Gastrocnemius medialis (tissue), 4 donors: ENCODE measurements around the gene SFXN1. TPM values are rescaled to one million over a fixed set of nuclear protein-coding genes. Genes with fewer than 3 reads are reported as not detected.

Source experiments
- ATAC-seq, 2 donors: fragments of 150-250 bp; one replicate each; pipeline ENCODE4 v1.9.1; 2016
- DNase-seq, 2 donors: peaks; one replicate each; pipeline ENCODE4 v3.0.0-alpha.2; 2019
- H3K27ac ChIP-seq, 4 donors: fragments of 200-600 bp; sonication (generic); 1 replicate in 1 of 4; 2 replicates in 3 of 4; pipeline ENCODE4 v1.5.1; 2016 to 2018; ENCODE audit warnings: mild to moderate bottlenecking in 2 of 4, moderate library complexity in 1 of 4
- H3K27me3 ChIP-seq, 3 donors: fragments of 200-600 bp; sonication (generic) in 2 of 3; 1 replicate in 1 of 3; 2 replicates in 2 of 3; pipeline versions ENCODE4 v1.5.1 to v1.6.0; 2016 to 2019; ENCODE audit warnings: mild to moderate bottlenecking in 1 of 3, moderate library complexity in 1 of 3
- H3K36me3 ChIP-seq, 2 donors: fragments of 200-600 bp; sonication (generic) in 1 of 2; one replicate each; pipeline ENCODE4 v1.5.1; 2017 to 2018
- H3K4me1 ChIP-seq, 2 donors: fragments of 200-600 bp; sonication (generic) in 1 of 2; one replicate each; pipeline ENCODE4 v1.5.1; 2016 to 2017; ENCODE audit warnings: mild to moderate bottlenecking in 2 of 2
- H3K4me3 ChIP-seq, 4 donors: fragments of 200-600 bp; sonication (generic) in 3 of 4; 1 replicate in 1 of 4; 2 replicates in 3 of 4; pipeline ENCODE4 v1.5.1; 2016 to 2019; ENCODE audit warnings: mild to moderate bottlenecking in 2 of 4
- H3K9me3 ChIP-seq, 3 donors: fragments of 200-600 bp; sonication (generic) in 2 of 3; 1 replicate in 1 of 3; 2 replicates in 2 of 3; pipeline ENCODE4 v1.5.1; 2016 to 2019
- CTCF ChIP-seq, 5 experiments: fragments of 450-650 bp in 3 of 5; fragments of 200-600 bp in 2 of 5; sonication (generic) in 2 of 5; IDR thresholded peaks in 4 of 5; conservative IDR thresholded peaks in 1 of 5; 1 replicate in 4 of 5; 2 replicates in 1 of 5; pipeline ENCODE4 v1.5.1; 2016 to 2019; ENCODE audit warnings: antibody characterized with exemption in 5 of 5, mild to moderate bottlenecking in 3 of 5, moderate library complexity in 3 of 5
- POLR2A ChIP-seq, 2 donors: fragments of 450-650 bp; IDR thresholded peaks; one replicate each; pipeline ENCODE4 v1.6.1; 2017; ENCODE audit warnings: antibody characterized with exemption in 2 of 2, mild to moderate bottlenecking in 2 of 2, moderate library complexity in 2 of 2
- in situ Hi-C, 4 donors: fragments of 200-750 bp; cut with MboI; loops; one replicate each; pipeline versions ENCODE4 v1.15.0 to v1.8.0; 2017; ENCODE audit warnings: low sequenced_read_pairs in 4 of 4
- intact Hi-C: fragments of 100-400 bp; cut with DNase I; formaldehyde crosslinking; loops from one replicate; pipeline ENCODE4 v1.15.1; 2023; ENCODE audit warnings: low total_unique reads
- total RNA-seq, 4 donors: library from RNA; depleted of rRNA; stranded (reverse); fragments of >200 nt; gene quantifications; one replicate each; pipeline versions ENCODE4 v1.1.0 to v1.2.3, GENCODE V29; 2016

The SFXN1 gene
- total RNA-seq, 4 donors from 2014 or later = 5.8 to 16.7 (median 13.1) TPM

- in situ Hi-C loops = no loop called here
Measured at GRCh38 chr5:175478008-175478383, 364 bp upstream of the SFXN1 start.

GRCh38 chr5:175479125-175479881 is 943 bp downstream of the SFXN1 start:
- Histone ChIP-seq H3K27me3 (no peaks in the 10 kb centered on the region), H3K9me3 (no peaks in the 10 kb centered on the region), H3K27ac (peak overlapping the region; percentile 53 to 81 (median 76)), H3K36me3 (no peaks in the 10 kb centered on the region), H3K4me1 (peaks cover 9 to 18% of the 10 kb centered on the region in 2 donors), H3K4me3 (peak overlapping the region; percentile 74 to 93 (median 84))
- in situ Hi-C loops (no loop called here), intact Hi-C loops (loop anchor here (10.0 kb wide), 1 partner anchor 635 kb away; no protein-coding TSS in a partner anchor)
- ATAC-seq (peak; percentile 27 to 63), DNase-seq (no peak)
- TF ChIP-seq POLR2A (IDR thresholded peaks at IDR 0.05) = no peak
- no peak for TF ChIP-seq CTCF (IDR thresholded peaks at IDR 0.05 in 4 of 5, conservative IDR thresholded peaks at IDR 0.05 in 1 of 5)

More at GRCh38 chr5:175478008-175478383, 364 bp upstream of the SFXN1 start:
- intact Hi-C loops = loop anchor here (10.0 kb wide), 1 partner anchor 633 kb away; no protein-coding TSS in a partner anchor
- peak in 1 of 2 donors; percentile 17 for ATAC-seq
- TF ChIP-seq POLR2A (IDR thresholded peaks at IDR 0.05) = no peak
- TF ChIP-seq CTCF (IDR thresholded peaks at IDR 0.05 in 4 of 5, conservative IDR thresholded peaks at IDR 0.05 in 1 of 5) = no peak
- no peak for DNase-seq
- Histone ChIP-seq H3K27ac (peak overlapping the region; percentile 53 to 81 (median 76)), H3K9me3 (no peaks in the 10 kb centered on the region), H3K4me3 (peak overlapping the region; percentile 74 to 93 (median 84)), H3K4me1 (peaks cover 9 to 18% of the 10 kb centered on the region in 2 donors), H3K36me3 (no peaks in the 10 kb centered on the region), H3K27me3 (no peaks in the 10 kb centered on the region)

GRCh38 chr5:175483337-175483736 is 5.0 kb downstream of the SFXN1 start:
- no peak for TF ChIP-seq CTCF (IDR thresholded peaks at IDR 0.05 in 4 of 5, conservative IDR thresholded peaks at IDR 0.05 in 1 of 5)
- TF ChIP-seq POLR2A (IDR thresholded peaks at IDR 0.05) = no peak
- intact Hi-C loops = no loop called here
- in situ Hi-C loops = no loop called here
- Histone ChIP-seq H3K4me1 (peaks cover 9 to 14% of the 10 kb centered on the region in 2 donors), H3K36me3 (no peaks in the 10 kb centered on the region), H3K4me3 (no peak overlapping the region), H3K27ac (no peak overlapping the region), H3K27me3 (no peaks in the 10 kb centered on the region), H3K9me3 (no peaks in the 10 kb centered on the region)
- DNase-seq (no peak), ATAC-seq (no peak)

GRCh38 chr5:175484322-175484721 is 6.0 kb downstream of the SFXN1 start:
- intact Hi-C loops = no loop called here
- Histone ChIP-seq H3K27me3 (no peaks in the 10 kb centered on the region), H3K4me3 (no peak overlapping the region), H3K36me3 (no peaks in the 10 kb centered on the region), H3K9me3 (no peaks in the 10 kb centered on the region), H3K27ac (no peak overlapping the region), H3K4me1 (peaks cover 6 to 9% of the 10 kb centered on the region in 2 donors)
- ATAC-seq (no peak), DNase-seq (no peak)
- in situ Hi-C loops = no loop called here
- no peak for TF ChIP-seq POLR2A (IDR thresholded peaks at IDR 0.05)

GRCh38 chr5:175484829-175485228 is 6.5 kb downstream of the SFXN1 start:
- intact Hi-C loops (no loop called here), in situ Hi-C loops (no loop called here)
- Histone ChIP-seq H3K9me3 (no peaks in the 10 kb centered on the region), H3K27me3 (no peaks in the 10 kb centered on the region), H3K36me3 (no peaks in the 10 kb centered on the region), H3K4me3 (no peak overlapping the region), H3K27ac (no peak overlapping the region), H3K4me1 (peaks cover under 1 to 4% of the 10 kb centered on the region in 2 donors)
- DNase-seq = no peak
- TF ChIP-seq CTCF (IDR thresholded peaks at IDR 0.05 in 4 of 5, conservative IDR thresholded peaks at IDR 0.05 in 1 of 5) = no peak
- ATAC-seq = no peak
